Kidney epithelial cell (primary cell): Measurements from ENCODE around the gene DCK. TPM values are rescaled to one million over a fixed set of nuclear protein-coding genes. Genes with fewer than 3 reads are reported as not detected.
"Not testable (repeated sequence)": the region's sequence is repeated elsewhere in the genome, so short reads cannot be mapped to it uniquely, and the experiment has no call there.

Experiments used
- DNase-seq: peaks from one replicate; pipeline ENCODE4 v3.0.0-alpha.2; 2010; ENCODE audit warnings: low read depth
- H3K27me3 ChIP-seq: 2 replicates; pipeline ENCODE4 v1.6.0; 2011; ENCODE audit warnings: low read length; ENCODE audit not compliant: control insufficient read depth, insufficient read depth
- H3K36me3 ChIP-seq: 2 replicates; pipeline ENCODE4 v1.5.1; 2011; ENCODE audit warnings: low read length; ENCODE audit not compliant: control insufficient read depth, insufficient read depth
- H3K4me3 ChIP-seq: 2 replicates; pipeline ENCODE4 v1.5.1; 2011; ENCODE audit warnings: low read depth, mild to moderate bottlenecking, control low read depth, low read length
- CTCF ChIP-seq: IDR thresholded peaks from 2 replicates; pipeline ENCODE4 v1.5.1; 2011; ENCODE audit warnings: mild to moderate bottlenecking, moderate library complexity, low read length, control low read depth, inconsistent platforms; ENCODE audit not compliant: insufficient read depth, poor library complexity, severe bottlenecking
- total RNA-seq: library from RNA; depleted of rRNA; stranded (reverse); fragments of >200 nt; gene quantifications from 2 replicates; pipeline ENCODE4 v1.2.3, GENCODE V29; 2015

Gene DCK
- total RNA-seq, 1 donor from 2014 or later, result 16.1 TPM

GRCh38 chr4:71020611-71021010 lies 27.2 kb downstream of the DCK start:
- DNase-seq, result no peak
- Histone ChIP-seq H3K4me3 (no peak overlapping the region), H3K36me3 (no peaks in the 10 kb centered on the region), H3K27me3 (no peaks in the 10 kb centered on the region)
- TF ChIP-seq CTCF, result no peak

- no peaks in the 10 kb centered on the region for H3K27me3 ChIP-seq
- TF ChIP-seq CTCF, result no peak
- no peak for DNase-seq
- no peaks in the 10 kb centered on the region for H3K36me3 ChIP-seq
- H3K4me3 ChIP-seq, result no peak overlapping the region
Measured at GRCh38 chr4:71025654-71026053, 32.2 kb downstream of the DCK start.

- TF ChIP-seq CTCF, result no peak
- Histone ChIP-seq H3K27me3 (no peaks in the 10 kb centered on the region), H3K4me3 (no peak overlapping the region), H3K36me3 (no peaks in the 10 kb centered on the region)
- peak; percentile 58 for DNase-seq
Measured at GRCh38 chr4:71026086-71026485, 32.6 kb downstream of the DCK start.

- no peak for DNase-seq
- H3K36me3 ChIP-seq, result no peaks in the 10 kb centered on the region
- no peaks in the 10 kb centered on the region for H3K27me3 ChIP-seq
- H3K4me3 ChIP-seq, result no peak overlapping the region
- TF ChIP-seq CTCF, result no peak
Measured at GRCh38 chr4:71027611-71028010, 34.2 kb downstream of the DCK start.

GRCh38 chr4:71029504-71029903 lies 36.1 kb downstream of the DCK start:
- H3K4me3 ChIP-seq, result no peak overlapping the region
- no peak for TF ChIP-seq CTCF
- H3K36me3 ChIP-seq, result no peaks in the 10 kb centered on the region
- no peak for DNase-seq
- no peaks in the 10 kb centered on the region for H3K27me3 ChIP-seq

- not testable (repeated sequence) for H3K36me3 ChIP-seq, H3K27me3 ChIP-seq
- peak; percentile 51 for DNase-seq
Measured at GRCh38 chr4:71032106-71032505, 38.7 kb downstream of the DCK start.

GRCh38 chr4:71045256-71045655 lies 51.8 kb downstream of the DCK start:
- Histone ChIP-seq H3K4me3 (no peak overlapping the region), H3K27me3 (no peaks in the 10 kb centered on the region)
- TF ChIP-seq CTCF, result no peak

More at GRCh38 chr4:71032106-71032505, 38.7 kb downstream of the DCK start:
- not testable (repeated sequence) for H3K4me3 ChIP-seq

More at GRCh38 chr4:71045256-71045655, 51.8 kb downstream of the DCK start:
- no peaks in the 10 kb centered on the region for H3K36me3 ChIP-seq
- DNase-seq, result no peak
